ENCODE data around the gene CELF4.
"Not testable (repeated sequence)": the region's sequence is repeated elsewhere in the genome, so short reads cannot be mapped to it uniquely, and the experiment has no call there.

Gene CELF4

DNA sequence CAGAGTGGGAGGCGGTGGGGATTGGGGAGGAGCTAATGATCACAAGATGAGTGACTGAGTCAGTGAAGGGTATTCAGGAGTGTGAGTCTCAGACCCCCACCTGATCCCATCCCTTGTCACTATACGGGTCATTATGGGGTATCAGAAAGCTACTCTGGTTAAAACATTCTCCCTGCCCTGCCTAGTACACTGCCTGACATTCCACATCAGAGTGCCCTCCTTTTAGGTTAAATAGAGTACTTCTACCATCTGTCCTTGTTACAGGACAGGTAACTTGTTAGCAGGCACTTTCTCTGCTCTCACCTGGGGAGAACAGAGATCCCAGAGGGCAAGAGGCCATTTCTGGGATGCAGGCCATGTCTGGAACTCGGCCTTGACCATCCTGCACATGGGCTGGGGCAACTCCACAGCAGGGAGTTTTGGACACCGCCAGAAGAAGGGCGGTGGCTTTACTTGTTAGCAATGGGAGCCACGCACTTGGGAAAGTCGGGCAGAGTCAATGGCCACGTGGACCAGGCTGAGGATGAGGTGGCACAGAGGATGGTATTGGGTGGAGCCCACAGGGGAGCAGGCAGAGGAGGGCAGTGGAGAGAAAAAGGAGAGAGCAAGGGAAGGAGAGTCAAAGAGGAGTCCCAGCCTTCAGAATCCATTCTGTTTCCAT is 98.5 kb downstream of the CELF4 start:
- no peak for DNase-seq (ENCODE audit: low read depth)

DNA sequence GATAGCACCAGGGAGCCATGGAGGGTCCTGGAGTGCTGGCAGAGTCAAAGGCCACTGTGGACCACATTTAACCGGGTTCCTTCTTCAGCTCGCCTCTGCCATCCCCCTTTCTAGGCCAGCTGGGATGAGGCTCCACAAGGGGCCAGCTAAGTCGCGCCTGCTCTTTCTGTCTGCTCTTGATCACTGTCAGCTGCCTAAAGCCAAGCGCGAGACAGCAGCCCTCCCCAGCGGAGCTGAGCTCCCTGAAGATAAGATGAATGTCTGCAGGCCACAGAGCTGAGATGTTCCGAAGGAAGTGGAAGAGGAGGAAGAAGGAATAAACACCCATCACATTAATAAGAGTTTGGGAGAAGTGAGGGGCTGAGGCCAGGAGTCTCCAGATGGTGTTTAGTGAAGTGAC is 99.6 kb downstream of the CELF4 start:
- DNase-seq (ENCODE audit: low read depth) = no peak

DNA sequence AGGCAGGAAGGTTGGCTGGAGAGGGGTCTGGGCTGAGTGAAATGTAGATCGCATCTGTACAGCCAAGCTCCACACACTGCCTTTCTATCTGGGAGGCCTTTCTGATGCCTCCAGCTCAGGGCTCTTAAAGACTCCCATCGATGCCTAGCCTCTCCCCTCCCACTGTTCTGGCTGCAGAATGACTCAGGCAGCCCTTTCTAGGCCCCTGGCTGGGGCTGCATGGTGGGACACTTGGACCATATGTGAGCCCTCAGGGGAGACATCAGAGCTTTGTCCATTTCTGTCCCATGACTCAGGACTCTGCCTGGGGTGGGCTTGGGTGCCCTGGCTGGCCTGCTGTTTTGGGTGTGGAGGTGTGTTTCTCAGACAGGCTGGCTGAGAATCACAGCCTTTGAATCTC is 101.3 kb downstream of the CELF4 start:
- DNase-seq (ENCODE audit: low read depth) = no peak

DNA sequence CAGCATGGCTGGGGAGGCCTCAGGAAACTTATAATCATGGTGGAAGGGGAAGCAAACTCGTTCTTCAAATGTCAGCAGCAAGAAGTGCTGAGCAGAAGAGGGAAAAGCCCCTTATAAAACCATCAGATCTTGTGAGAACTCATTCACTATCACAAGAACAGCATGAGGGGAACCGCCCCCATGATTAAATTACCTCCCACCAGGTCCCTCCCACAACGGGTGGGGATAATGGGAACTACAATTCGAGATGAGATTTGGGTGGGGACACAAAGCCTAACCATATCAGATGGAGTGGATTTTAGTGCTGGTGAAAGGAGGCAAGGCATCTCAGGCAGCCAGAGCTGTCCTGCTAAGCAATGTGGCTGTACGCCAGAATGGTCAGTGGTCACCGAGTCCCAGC is 104.3 kb downstream of the CELF4 start:
- not testable (repeated sequence) for DNase-seq (ENCODE audit: low read depth)

DNA sequence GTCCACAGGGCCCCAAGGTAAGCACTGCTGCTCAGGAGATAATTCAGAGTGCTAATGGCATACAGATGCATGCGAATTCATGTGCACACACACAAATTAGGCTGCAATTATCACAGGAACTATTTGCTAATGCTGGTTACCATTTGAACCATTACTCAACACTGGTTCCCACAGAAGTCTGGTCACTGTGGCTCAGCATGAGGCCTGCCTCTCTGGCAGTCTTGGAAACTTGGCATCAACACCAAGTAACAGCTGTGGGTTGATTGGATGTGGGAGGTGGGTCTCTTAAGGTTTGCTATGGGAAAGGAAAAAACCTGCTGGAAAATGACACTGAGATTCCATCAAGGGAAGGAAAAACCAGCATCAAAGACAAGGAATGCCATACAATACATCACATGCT is 105.0 kb downstream of the CELF4 start:
- no peak for DNase-seq (ENCODE audit: low read depth)

DNA sequence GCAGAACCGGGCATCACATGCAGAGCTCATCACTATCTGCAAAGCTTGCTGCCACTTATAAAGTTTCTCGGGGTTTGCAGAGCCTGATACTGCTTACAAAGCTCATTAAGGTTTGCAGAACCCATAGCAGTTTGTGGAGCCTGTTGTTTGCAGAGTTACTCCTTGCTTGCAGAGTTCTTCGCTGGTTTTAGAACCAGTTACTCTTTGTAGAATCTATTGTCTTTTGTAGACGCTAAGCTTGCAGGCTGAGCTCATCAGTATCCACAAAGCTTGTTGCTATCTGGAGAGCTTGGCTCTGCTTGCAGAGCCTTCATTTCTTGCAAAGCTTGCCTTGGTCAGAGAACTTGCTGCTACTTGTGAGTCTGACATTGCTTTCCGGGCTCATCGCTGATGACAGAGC is 106.9 kb downstream of the CELF4 start:
- DNase-seq (ENCODE audit: low read depth) = no peak

DNA sequence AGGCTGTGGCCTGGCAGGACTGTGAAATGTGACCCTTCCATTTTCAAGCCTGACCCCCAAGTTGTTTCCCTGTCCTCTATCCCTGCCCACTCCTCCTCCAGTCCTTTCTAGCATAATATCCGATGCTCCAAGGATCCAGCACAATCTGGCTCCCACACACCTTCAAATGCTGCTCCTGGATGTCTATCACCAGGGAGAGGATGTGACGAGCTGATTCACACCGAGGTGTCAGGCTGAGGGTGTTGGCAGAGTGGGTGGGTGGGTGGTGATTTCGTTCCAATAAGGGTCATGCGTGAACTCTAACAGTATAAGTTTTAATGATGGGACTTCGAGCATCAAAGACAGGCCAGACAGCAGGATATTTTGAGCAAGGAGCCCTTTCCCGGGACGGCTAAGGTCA is 107.8 kb downstream of the CELF4 start:
- DNase-seq (ENCODE audit: low read depth) = no peak

DNA sequence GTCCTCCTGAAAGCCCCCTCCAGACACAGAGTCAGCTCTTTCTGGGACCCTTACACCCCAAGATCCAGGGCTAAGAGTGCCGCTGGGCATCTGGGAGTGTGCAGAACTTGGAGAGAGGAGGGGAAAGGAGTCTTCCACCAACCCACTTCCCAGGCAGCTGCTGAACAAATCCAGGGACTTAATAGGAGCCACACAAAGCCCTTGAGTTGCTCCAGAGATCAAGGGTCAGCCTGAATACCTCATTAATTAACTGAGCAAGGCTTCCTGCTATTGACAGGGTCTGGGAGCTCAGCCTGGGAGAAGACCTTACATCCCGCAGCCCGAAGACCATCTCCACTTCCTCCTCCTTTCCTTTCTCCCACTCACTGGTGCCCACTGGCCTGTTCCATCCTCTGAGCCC is 108.3 kb downstream of the CELF4 start:
- DNase-seq (ENCODE audit: low read depth) = no peak

DNA sequence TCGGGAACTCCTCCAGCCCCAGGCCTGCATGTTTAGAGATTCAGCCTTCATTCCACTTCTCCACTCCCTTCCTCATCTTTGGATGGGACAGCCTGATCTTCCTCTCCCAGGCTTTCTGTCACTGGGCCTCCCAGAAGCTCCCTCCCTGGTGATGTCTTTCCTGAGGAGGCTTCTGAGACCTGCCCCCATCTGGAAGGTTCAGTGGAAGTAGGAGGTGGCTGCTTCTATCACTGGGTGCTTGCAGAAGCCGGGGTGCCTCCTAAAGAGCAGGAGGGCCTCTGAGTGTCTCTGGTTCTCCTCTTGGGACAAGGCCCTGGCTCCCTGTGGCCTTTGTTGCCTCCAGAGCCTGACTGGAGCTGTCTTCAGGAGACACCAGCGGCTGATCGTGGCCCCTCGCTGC is 108.7 kb downstream of the CELF4 start:
- no peak for DNase-seq (ENCODE audit: low read depth)

DNA sequence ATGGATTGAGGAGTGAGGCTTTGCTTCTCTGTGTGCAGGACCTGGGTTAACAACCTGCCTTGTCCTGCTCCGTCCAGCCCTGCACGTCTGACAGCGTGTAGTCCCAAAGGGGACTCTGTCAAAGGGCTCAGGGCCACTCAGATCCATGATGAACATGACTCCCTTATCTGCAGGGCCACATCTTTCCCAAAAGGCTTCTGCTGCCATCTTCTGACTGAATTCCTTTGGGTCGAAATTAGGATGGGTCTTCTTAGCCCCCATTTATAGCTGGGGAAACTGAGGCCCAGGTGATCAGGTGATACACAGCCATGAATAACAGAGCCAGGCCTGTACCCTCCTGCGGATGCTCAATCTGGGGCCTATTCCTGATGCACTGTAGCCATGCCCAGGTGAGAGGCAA is 109.2 kb downstream of the CELF4 start:
- DNase-seq (ENCODE audit: low read depth) = no peak

DNA sequence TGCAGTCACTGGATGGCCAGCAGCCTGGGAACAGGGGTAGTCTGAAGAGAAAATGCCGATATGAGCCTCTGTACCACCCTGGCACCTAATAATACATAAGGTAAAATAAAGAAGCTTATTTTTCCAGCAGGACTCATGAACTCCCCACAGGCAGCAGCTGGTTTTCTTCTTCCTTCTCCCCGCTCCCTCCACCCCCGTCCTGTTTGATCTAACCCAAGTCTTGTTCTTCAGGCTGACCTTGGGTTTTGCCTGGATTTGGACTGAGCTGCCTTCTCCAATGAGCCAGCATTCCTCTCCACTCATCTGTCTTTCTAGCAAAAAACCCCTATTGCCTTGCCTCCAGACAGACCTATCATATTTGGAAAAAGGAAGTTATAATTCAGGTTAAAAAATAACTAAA is 111.8 kb downstream of the CELF4 start:
- no peak for DNase-seq (ENCODE audit: low read depth)

DNA sequence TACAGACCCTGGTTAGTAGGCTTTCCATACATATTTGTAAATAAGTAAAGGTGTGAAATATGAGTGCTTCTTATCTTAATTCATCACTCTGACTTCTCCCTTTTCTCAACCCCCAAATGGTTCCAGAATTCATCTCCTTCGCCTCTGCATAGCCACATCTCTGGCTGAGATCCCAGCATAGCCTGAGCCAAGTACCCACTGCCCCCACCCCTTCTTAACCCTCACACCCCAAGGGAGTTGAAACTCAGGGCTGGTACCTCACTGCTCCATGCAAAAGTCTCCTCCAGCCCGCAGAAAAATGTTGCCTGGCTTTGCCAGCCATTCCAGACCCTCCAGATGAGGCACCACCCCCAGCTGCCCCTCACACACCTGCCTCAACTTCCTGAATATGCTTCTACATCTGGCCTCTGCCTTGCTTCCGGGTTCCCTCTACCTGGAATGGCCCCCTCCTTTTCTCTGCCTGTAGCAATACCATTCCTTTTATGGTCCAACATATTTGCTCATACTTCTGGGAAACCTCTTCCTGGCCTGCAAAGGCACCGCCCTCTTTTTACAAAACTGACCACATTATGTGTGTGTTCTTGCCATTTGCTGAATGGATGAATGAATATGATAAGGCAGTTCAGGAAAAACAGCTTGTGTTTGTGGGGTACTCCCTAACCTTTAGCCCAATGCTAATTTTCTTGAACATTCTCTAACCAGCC is 112.8 kb downstream of the CELF4 start:
- no peak for DNase-seq (ENCODE audit: low read depth)

DNA sequence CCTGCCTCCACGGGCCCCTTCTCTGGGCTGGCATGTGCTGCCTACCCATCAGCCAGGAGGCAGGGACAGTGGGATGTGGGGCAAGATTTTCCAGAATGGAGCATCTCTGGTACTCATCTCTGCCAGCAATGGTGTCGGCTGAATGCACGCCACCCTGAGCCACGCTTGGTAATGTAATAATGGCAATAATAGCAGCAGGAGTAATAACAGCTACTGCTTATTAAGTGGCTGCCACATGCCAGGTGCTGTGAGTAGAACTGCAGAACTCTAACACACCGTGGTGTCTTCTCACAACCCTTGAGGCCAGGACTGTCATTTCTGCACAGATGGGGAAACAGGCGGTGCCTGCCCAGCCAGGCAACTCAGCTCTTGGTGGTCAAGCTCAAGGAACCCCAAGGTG is 113.6 kb downstream of the CELF4 start:
- no peak for DNase-seq (ENCODE audit: low read depth)

DNA sequence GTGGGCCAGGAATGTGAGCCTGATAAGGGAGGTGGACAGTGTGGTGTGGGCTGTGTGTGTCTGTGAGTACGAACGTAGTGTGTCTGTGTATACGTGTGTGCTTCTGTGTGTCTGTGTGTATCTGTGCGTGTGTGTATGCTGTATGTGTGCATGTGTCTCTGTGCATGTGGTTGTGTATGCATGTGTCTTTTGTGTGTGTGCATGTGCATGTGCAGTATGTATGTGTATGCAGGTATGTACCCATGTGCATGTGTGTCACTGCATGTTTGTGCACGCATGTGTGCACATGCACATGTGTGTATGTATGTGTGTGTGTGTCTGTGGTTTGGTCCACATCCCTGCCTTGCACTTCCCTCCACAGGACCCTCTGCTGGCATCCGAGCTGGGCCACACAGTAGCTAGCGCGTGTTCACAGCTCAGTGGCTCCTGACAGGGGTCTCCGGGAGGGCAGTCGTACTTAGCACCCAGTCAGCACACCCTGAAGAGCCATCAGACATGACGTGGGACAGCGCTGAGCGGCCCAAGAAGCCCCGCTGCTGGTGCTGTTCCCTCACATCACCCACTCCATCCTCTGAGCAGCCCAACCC is 114.3 kb downstream of the CELF4 start:
- DNase-seq (ENCODE audit: low read depth) = no peak

DNA sequence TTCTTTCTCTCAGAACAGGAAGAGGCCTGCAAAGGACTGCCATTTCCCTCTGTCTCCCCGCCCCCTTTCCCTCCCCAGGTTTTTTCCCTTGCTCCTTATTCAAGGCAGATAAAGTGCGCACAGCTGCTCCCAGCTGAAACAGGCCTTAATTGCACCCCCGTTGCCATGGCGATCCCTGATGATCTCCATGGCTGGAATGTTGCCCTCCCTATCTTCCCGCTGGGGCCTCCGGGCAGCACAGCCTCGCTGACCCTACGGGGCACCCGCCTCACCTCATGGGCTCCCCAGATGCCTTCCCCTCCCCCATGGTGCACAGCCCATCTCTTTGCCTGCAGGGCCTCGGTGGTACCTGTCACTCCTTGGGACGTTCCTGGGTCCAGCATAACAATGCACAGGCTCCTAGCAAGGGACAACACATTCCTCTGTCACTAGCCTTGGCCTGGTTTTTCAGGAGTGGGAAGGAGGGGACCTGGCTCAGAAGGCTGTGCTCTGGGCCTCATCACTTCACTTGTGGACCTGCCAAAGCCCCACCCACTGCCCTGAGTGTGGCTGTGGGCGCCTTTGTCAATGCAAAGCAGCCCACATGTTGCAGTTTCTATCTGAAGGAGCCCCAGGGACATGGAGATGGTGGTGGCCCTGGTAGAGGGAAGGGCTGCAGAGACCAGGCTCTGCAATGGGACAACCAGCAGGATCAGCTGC is 115.0 kb downstream of the CELF4 start:
- no peak for DNase-seq (ENCODE audit: low read depth)

DNA sequence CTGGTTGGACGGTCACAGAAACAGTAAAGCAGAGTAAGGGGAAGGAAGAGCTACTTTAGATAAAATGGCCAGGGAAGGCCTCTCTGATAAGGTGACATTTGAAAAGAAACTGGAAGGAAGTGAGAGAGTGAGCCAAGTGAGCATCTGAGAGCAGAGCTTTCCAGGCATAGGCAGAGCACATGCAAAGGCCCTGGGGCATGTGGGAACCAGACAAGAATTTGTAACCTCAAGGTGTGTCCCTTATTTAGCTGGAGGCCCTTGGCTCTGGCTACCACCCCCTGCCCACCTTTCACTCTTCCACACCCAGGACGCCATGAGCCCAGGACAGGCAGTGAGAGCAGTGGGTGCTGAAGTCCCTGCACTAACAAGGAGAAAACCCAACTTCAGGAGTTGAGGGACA is 116.0 kb downstream of the CELF4 start:
- no peak for DNase-seq (ENCODE audit: low read depth)

DNA sequence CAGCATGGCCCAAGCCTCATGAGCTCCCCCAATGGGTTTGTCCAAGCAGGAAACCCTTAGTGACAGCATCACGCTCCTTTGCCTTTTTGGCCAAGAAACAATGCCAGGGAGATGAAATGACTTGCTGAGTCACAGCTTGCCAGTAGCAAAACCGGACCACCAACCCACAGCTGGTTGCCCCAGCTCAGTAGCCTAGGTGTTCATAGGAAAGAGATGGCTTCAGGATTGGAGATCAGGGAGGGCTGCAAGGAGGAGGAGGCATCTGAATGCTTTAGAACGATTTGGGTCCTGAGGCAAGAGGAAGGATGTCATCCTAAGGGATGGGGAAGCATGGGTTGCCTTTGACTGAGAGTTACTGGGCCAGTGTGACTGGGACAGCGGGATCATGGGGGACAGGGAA is 116.7 kb downstream of the CELF4 start:
- DNase-seq (ENCODE audit: low read depth) = no peak

DNA sequence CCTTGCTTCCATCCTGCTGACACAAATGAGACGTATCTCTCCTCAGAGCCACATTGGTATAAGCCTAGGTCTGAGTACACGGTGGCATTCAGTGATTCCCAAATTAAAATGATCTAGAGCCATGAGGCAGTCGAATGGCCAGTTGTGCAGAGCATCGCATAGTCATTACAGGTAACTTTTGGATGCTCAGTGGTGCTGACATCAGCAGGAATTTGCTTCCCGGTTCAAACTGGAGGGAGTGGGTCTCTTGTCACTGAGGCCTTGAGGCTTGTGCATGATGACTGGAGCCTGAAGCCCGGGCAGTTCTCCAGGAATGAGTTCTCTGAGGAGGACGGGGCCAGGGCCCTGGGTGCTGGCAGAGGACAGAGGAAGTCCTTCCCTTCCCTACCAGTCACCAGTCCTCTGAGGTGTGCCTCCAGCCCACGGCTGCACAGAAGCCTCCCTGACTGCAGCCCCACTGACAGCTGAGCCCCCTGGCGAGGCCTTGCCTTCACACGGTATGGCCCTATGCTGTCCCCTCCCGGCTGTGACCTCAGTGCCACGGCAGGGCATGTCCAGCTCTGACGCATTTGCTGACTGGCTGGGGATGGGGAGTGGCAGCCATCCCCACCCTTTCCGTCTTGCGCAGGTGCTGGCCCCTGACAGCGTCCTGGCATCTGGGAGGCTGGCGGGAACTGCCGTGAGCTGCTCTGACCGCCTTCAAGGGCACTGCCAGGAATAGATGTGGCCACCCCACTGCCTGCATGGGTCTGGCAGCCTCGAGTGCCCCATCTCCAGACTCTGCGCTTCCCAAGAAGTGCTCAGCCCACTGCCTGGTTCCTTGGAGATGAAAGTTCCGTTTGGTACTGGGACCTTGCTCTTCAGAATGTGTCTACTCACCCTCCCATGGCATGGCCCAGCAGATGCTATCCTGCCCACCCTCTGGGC is 117.4 kb downstream of the CELF4 start:
- DNase-seq (ENCODE audit: low read depth) = no peak

DNA sequence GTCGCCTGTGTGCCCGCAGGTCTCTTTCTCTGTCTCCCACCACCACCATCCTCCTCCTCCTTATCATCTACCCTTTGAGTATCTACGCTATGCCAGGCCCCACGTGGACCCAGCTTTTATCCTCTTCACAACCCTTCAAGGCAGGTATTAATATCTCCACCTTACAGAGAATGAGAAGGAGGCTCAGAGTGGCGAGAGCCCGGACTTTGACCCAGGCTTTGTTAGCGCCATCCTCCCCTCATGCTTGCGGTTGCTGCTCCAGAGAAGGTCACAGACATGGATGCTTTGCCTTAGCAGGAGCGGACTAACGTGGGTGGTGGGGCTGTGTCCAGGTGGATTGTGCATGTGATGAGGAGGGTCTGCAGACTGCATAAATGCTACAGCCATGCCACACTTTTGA is 119.8 kb downstream of the CELF4 start:
- no peak for DNase-seq (ENCODE audit: low read depth)

DNA sequence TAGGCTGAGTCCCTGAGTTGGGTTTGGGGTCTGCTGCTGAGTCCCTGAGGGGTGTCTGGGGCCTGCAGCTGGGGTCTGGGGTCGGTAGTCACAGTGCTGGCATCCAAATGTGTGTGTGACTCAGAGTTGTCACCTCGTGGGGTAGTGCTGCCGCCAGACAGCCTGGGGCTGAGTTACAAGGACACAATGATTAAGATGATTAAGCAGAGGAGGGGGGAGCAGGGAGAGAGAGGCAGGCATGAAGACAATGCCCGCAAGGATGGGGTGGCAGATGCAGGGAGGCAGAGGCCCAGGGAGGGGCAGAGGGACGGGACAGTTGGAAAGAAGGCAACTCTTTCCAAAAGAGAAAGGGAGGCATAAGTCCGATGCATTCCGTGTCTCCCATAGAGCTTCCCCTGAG is 120.2 kb downstream of the CELF4 start:
- no peak for DNase-seq (ENCODE audit: low read depth)

DNA sequence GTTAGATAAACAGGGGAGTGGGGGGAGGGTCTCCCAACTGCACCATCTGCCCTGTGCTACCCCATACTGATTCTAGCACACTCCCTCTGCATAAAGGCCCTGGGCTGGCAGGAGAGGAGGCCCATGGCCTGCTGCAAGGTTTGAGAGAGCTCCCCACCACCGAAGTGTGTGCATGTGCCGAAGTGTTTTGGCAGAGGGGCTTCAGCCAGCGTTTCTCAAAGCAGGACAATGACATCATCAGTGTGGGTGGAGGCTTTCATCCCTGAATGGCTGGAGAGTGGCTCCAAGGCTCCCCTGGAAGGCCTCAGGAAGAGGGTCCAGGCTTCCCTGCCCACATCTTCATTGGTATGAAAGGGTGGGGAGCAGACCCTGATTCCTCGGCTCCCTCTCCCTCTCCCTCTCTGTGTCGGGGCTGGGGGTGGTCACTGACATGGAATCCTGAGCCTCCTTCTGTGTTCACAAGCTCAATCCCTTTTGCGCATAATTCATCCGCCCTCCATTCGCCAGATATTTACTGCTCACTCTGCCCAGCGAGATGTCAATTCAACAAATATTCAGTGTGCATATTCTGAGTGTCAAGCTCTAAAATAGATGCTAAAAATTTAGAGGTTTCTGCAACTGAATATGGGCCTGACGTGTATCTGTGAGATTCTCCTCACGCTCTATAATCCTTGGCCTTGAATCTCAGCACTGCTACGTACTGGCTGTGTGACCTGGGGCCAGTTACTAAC is 122.1 kb downstream of the CELF4 start:
- no peak for DNase-seq (ENCODE audit: low read depth)
